ENCODE measurements around the gene CDC42EP1. TPM values are rescaled to one million over a fixed set of nuclear protein-coding genes. Genes with fewer than 3 reads are reported as not detected.

CDC42EP1 gene
- total RNA-seq, 1 donor from 2014 or later = 52.6 TPM

- H3K4me1 Mint-ChIP-seq (ENCODE audit: low read depth) = peaks cover 58% of the 10 kb centered on the region
- H3K4me3 Mint-ChIP-seq (ENCODE audit: low read depth) = no peak overlapping the region
- DNase-seq (ENCODE audit: low spot score, unreplicated experiment) = no peak
- peak overlapping the region; percentile 37 for H3K27ac Mint-ChIP-seq
- H3K36me3 Mint-ChIP-seq (ENCODE audit: insufficient read depth) = peaks cover 12% of the 10 kb centered on the region
- no peak for TF ChIP-seq CTCF (IDR thresholded peaks at IDR 0.05; ENCODE audit: unreplicated experiment)
- H3K9me3 Mint-ChIP-seq (ENCODE audit: low read depth) = no peaks in the 10 kb centered on the region
- H3K27me3 Mint-ChIP-seq = no peaks in the 10 kb centered on the region
These were observed 5.5 kb downstream of the CDC42EP1 start for GRCh38 chr22:37565830-37566229.

DNA sequence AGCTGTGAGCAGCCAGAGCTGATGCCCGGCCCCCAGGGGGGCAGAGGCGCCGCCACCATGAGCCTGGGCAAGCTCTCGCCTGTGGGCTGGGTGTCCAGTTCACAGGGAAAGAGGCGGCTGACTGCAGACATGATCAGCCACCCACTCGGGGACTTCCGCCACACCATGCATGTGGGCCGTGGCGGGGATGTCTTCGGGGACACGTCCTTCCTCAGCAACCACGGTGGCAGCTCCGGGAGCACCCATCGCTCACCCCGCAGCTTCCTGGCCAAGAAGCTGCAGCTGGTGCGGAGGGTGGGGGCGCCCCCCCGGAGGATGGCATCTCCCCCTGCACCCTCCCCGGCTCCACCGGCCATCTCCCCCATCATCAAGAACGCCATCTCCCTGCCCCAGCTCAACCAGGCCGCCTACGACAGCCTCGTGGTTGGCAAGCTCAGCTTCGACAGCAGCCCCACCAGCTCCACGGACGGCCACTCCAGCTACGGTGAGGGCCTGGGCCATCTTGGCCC lies 6.1 kb downstream of the CDC42EP1 start:
- DNase-seq (ENCODE audit: low spot score, unreplicated experiment) = no peak
- H3K36me3 Mint-ChIP-seq (ENCODE audit: insufficient read depth) = peaks cover 12% of the 10 kb centered on the region
- no peaks in the 10 kb centered on the region for H3K27me3 Mint-ChIP-seq
- no peak overlapping the region for H3K27ac Mint-ChIP-seq
- H3K4me1 Mint-ChIP-seq (ENCODE audit: low read depth) = peaks cover 62% of the 10 kb centered on the region
- no peak for TF ChIP-seq CTCF (IDR thresholded peaks at IDR 0.05; ENCODE audit: unreplicated experiment)
- no peak overlapping the region for H3K4me3 Mint-ChIP-seq (ENCODE audit: low read depth)
- H3K9me3 Mint-ChIP-seq (ENCODE audit: low read depth) = no peaks in the 10 kb centered on the region

DNA sequence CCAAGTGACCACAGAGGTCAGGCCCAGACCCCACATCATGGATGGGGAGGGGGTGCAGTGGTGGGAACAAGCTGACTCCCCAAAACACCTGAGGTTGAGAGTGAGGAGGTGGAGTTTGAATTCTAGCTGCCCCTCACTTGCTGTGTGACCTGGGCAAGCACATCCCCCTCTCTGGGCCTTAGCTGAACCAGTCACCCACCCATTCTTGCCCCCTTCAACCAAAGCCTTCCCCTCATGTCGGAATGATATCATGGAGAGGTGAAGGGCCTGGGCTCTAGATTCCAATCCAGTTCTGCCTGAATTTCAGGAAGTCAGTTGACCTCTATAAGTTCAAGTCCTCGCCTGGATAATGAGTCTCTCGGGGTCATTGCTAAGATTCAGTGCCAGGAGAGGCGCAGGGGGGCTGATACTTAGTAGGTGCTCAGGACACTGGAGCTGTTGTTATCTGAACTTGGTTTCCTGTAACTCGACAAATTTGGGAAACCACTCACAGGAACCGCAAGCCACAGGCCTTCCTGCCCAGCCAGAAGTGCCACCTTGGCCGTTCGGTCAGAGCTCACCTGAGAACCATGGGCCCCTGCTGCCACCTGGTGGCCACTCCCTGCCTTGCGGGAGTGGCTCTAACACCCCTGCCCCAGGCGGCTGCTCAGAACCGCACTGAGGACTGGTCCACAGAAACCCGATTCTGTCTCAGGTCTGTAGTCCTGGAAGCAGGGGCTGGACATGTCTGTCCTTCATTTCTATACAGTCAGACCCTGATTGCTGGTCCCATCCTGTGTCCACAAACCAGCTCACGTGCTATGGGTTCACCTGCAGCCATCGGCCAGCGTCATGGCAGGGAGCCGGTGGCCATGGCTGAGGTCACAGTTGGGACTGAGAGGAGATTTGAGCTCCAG lies 6.9 kb downstream of the CDC42EP1 start:
- peak; percentile 98 for TF ChIP-seq CTCF (IDR thresholded peaks at IDR 0.05; ENCODE audit: unreplicated experiment)
- DNase-seq (ENCODE audit: low spot score, unreplicated experiment) = peak; percentile 88
- peaks cover 60% of the 10 kb centered on the region for H3K4me1 Mint-ChIP-seq (ENCODE audit: low read depth)
- H3K36me3 Mint-ChIP-seq (ENCODE audit: insufficient read depth) = peaks cover 12% of the 10 kb centered on the region
- no peaks in the 10 kb centered on the region for H3K27me3 Mint-ChIP-seq
- H3K27ac Mint-ChIP-seq = peak overlapping the region; percentile 62
- H3K9me3 Mint-ChIP-seq (ENCODE audit: low read depth) = no peaks in the 10 kb centered on the region
- peak overlapping the region; percentile 19 for H3K4me3 Mint-ChIP-seq (ENCODE audit: low read depth)

GRCh38 chr22:37568012-37568411 lies 7.7 kb downstream of the CDC42EP1 start:
- no peaks in the 10 kb centered on the region for H3K27me3 Mint-ChIP-seq
- H3K27ac Mint-ChIP-seq = peak overlapping the region; percentile 56
- no peak for TF ChIP-seq CTCF (IDR thresholded peaks at IDR 0.05; ENCODE audit: unreplicated experiment)
- H3K36me3 Mint-ChIP-seq (ENCODE audit: insufficient read depth) = peaks cover 12% of the 10 kb centered on the region
- no peak overlapping the region for H3K4me3 Mint-ChIP-seq (ENCODE audit: low read depth)
- DNase-seq (ENCODE audit: low spot score, unreplicated experiment) = no peak
- H3K9me3 Mint-ChIP-seq (ENCODE audit: low read depth) = no peaks in the 10 kb centered on the region
- H3K4me1 Mint-ChIP-seq (ENCODE audit: low read depth) = peaks cover 53% of the 10 kb centered on the region

GRCh38 chr22:37568448-37569008 lies 8.2 kb downstream of the CDC42EP1 start:
- Mint-ChIP-seq H3K36me3 (ENCODE audit: insufficient read depth) (peaks cover 8% of the 10 kb centered on the region), H3K9me3 (ENCODE audit: low read depth) (no peaks in the 10 kb centered on the region), H3K27ac (peak overlapping the region; percentile 99), H3K4me1 (ENCODE audit: low read depth) (peaks cover 50% of the 10 kb centered on the region), H3K27me3 (no peaks in the 10 kb centered on the region), H3K4me3 (ENCODE audit: low read depth) (no peak overlapping the region)
- no peak for DNase-seq (ENCODE audit: low spot score, unreplicated experiment)
- TF ChIP-seq CTCF (IDR thresholded peaks at IDR 0.05; ENCODE audit: unreplicated experiment) = no peak

Measured in progenitor cell of endocrine pancreas (in vitro differentiated cells).